GM20431 (cell line): ENCODE results near the gene INTS11.

Source experiments
- in situ Hi-C: fragments of 300-500 bp; cut with MseI, MboI; formaldehyde crosslinking; loops from one replicate; pipeline ENCODE4 v1.15.0; 2020; ENCODE audit warnings: low sequenced_read_pairs; ENCODE audit not compliant: unreplicated experiment

INTS11 gene

GRCh38 chr1:1332031-1332755 is 7.7 kb upstream of the INTS11 start:
- in situ Hi-C loops, result no loop called here

- in situ Hi-C loops, result no loop called here
Observed at GRCh38 chr1:1331068-1331965, 6.9 kb upstream of the INTS11 start, which contains the start of gene TAS1R3. TSS of gene TAS1R3 (plus strand) at chr1:1331280. CDS start at chr1:1331346, 66 bp downstream.

DNA sequence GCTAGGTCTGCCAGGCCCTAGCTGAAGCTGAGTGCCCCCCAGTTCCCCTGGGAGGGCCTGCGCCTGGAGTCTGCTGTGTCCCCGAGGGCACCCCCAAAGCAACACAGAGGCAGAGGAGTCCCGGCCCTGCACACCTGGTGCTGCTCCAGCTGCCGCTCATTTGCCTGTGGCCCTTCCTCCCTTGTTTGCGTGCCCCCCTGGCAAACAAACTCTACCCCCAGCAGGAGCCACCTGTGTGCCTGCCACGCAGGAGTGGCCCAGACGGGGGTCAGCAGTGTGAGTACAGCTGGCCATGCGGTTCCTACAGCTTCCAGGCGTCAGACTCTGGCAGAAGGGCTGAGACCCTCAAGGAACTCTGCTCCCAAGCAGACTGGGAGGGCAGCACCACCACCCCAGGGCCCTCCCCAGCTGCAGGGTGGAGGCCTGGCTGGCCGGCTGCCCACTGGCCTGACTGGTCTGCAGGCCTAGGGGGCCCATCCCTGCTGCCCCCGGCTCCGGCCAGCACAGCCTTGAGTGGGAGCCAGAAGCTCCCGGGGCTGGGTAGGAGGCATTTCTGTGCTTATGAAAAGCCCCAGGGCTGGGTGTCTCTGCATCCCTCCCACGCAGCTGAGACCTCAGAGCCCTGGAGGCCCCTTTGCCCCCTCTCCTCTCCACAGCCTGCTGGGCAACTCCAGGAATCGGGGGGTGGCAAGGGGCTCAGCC is 6.1 kb upstream of the INTS11 start:
- in situ Hi-C loops, result no loop called here

DNA sequence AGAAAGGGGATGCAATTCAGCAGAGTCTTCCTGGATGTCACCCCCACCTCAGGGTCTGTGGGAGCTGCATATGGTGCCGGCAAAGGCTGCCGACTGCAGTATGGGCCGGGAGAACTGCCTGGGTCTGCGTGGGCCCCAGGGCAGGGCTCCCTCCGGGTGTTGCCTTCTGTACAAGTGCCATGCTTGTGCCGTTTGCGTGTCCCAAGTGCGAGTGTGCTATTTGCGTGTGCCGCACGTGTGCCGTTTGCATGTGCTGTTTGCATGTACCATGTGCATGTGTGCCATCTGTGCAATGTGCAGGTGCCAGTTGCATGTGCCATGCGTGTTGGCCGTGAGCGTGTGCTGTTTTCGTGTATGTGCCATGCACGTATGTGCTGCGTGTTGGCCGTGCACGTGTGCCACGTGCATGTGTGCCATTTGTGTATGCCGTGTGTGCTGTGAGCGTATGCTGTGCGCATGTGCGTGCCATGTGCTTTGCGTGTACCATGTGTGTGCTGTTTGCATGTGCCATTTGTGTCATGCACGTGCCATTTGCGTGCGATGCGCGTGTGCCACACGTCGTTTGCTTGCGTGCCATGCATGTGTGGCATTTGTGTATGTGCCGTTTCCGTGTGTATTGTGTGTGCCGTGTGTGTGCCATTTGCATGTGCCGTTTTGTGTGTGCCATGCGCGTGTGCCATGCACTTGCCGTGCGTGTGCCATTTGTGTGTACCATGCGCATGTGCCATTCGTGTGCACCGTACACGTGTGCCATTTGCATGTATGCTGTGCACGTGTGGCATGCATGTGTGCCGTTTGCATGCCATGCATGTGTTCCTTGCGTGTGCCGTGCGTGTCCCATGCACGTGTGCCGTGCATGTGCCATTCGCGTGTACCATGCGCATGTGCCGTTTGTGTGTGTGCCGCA is 5.1 kb upstream of the INTS11 start:
- in situ Hi-C loops, result no loop called here

DNA sequence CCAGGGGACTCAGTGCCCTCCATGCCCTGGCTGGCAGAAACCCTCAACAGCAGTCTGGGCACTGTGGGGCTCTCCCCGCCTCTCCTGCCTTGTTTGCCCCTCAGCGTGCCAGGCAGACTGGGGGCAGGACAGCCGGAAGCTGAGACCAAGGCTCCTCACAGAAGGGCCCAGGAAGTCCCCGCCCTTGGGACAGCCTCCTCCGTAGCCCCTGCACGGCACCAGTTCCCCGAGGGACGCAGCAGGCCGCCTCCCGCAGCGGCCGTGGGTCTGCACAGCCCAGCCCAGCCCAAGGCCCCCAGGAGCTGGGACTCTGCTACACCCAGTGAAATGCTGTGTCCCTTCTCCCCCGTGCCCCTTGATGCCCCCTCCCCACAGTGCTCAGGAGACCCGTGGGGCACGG is 3.8 kb upstream of the INTS11 start:
- in situ Hi-C loops, result no loop called here

DNA sequence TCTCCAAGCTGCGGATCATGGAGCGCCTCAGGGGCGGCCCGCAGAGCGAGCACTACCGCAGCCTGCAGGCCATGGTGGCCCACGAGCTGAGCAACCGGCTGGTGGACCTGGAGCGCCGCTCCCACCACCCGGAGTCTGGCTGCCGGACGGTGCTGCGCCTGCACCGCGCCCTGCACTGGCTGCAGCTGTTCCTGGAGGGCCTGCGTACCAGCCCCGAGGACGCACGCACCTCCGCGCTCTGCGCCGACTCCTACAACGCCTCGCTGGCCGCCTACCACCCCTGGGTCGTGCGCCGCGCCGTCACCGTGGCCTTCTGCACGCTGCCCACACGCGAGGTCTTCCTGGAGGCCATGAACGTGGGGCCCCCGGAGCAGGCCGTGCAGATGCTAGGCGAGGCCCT is 2.8 kb upstream of the INTS11 start:
- in situ Hi-C loops, result no loop called here

DNA sequence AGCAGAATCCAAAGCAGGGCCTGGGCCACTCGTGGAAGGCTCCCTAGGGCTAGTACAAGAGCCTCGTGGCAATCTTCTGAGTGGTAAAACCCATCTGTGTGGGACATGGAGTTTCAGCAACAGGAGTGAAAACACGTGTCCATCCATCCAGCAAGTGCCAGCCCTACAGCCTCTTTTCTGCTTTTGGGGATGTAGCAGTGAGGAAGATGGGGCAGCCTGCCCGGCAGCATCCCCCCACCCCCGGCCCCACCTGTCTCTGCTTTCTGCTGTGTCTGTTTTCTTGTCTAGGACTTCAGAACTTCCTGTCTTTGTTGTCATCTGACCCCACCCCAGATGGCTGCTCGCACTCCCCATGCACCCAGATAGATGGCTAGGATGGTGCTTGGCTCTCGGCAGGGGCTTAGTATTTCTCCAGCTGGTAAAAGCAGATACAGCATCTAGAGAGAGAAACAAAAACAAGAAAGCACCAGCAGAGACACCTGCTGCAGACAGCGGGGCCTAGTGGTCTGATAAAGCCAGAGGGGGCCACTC is 1.7 kb upstream of the INTS11 start:
- in situ Hi-C loops, result no loop called here

DNA sequence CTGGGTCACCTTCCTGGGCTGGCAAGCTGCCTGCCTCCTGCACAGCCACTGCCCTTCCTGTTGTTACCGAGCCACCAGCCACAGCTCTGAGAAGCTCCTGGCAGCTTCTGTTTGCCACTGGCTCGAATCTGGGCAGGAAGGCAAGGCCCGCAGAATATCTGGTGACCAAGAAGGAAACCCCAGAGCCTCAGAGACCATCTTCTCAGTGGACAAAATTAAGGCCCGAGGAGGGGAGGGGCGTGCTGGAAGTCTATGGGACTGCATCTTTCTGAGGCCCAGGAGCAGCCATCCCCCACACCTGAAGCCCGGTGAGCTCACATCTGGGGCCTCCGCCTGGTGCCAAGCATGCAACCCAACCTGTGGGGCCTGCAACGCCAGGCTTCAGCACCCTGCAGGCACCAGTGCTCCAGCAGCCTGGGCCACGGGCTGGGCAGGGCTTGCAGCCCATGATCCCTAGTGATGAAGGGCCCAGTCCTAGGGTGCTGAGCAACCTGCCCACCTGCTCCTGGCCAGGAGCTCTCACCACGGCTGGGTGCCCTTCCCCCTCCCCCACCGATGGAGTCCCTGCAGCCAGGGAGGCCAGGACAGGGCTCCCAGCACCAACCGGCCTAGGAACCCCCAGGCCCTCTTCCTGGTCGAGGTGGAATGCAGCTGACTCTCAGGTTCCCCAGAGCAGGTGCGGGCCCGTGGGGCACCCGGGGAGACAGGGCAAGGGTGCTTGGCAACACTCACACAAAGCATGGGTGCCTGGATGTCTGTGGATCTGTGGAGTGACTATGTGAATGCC is 1.0 kb upstream of the INTS11 start:
- in situ Hi-C loops, result no loop called here

DNA sequence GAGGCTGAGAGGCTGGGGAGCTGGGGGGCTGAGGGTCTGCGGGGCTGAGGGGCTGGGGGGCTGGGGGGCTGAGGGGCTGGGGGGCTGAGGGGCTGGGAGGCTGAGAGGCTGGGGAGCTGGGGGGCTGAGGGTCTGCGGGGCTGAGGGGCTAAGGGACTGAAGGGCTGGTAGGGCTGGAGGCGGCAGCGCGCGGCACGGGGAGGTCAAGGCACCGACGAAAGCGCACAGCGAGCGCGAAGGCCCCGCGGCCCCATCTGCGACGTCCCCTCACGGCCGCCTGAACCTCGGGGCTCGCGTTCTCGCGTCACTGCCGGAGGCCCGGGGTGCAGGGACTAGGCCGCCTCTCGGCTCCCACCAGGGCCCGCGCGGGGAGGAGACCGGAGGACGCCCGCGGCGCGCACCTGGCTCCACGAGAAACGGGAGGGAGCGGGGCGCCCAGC is 356 bp downstream of the INTS11 start:
- in situ Hi-C loops, result no loop called here

DNA sequence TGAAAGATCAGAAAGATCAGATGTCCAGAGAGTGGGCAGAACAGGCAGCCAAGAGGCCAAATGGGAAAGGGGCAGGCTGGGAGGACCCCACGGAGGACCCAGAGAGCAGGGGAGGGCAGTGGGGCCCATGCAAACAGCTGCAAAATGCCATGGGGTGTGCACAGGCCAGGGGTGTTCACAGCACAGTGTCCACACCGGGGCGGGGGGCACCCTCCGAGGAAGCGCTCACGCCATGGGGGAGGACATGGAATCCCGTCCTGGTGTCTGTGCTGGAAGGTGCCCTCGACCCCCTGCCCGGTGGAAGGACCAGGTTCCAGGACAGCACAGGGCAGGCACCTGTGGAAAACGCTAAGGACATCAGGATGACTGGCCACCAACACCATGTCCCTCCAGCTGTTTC is 1.5 kb downstream of the INTS11 start:
- in situ Hi-C loops, result no loop called here

GRCh38 chr1:1322418-1322817 is 2.0 kb downstream of the INTS11 start:
- in situ Hi-C loops, result no loop called here

GRCh38 chr1:1321477-1321876 is 3.0 kb downstream of the INTS11 start:
- in situ Hi-C loops, result no loop called here

DNA sequence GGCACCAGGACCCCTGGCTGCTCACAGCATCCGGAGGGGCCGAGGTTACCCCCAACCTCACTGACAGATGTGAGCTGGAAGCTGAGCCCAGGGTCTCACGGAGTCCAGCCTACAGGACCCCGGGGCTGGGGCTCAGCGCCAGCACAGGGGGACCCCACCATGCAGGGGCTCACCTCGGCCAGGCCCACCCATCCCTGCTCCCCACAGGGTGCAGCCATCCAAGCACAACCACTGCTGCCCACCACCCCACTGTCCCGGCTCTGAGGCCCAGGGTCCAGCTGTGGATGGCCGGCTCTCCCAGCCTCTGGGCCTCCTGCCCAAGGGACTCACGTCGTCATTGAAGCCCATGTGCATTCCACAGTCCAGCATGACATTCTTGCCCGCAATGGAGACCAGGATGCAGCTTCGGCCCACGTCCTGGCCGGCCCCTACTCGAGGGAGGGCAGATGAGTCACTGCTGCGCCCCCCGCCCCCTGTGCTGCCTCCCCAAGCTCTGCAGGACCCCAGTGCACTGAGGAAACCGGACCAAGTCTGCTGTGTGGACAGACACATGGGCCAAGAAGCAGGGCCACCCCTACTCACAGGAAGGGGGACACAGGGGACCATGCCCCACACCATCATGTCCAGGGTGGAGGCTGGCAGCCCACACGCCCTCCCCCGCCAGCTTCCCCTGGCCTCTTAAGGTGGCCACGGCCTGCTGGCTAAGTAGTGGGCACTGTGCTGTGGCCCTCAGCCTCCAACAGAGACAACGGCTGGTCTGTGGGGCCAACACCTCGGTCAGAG is 3.6 kb downstream of the INTS11 start:
- in situ Hi-C loops, result no loop called here

GRCh38 chr1:1319646-1319941 is 4.9 kb downstream of the INTS11 start:
- in situ Hi-C loops, result no loop called here

DNA sequence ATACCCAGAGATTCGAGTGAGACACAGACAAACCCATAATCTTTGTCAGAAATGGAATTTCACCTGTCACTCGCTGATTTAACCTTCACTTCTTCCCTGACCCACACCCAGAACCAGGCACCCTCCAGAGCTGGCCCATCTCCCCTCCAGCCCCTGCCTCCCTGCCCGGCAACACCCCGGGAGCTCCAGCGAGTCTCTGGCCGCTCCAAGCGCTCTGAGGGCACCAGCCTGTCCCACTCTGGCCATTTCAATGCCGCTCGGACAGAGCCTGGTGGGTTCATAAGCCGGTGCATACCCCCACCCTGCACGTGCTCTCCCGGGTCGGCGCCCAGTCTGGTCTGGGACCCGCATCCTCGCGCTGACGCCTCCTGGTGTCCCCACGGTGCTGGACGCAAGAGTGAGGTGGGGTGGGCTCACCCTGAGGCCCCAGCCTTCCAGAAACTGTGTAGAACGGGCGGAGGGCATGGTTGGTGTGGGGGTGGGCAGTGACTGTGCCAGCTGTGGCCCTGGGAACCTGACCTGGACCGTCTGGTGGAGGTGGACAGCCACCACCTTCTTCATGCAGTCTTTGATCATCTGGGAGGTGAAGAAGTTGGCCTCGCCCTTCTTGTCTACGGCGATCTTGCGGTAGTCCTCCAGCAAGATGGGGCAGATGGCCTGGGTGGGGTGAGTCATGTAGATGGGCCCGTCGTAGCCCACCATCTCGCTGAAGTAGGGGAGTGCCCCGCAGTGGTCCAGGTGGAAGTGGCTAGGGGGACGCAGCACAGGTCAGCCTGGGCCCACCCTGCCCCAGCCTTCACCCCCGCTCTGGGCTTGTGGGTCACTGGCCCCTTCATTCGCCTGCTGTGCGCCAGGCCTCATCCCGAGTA is 5.4 kb downstream of the INTS11 start:
- in situ Hi-C loops, result no loop called here

GRCh38 chr1:1318131-1318652 is 6.3 kb downstream of the INTS11 start:
- in situ Hi-C loops, result no loop called here

DNA sequence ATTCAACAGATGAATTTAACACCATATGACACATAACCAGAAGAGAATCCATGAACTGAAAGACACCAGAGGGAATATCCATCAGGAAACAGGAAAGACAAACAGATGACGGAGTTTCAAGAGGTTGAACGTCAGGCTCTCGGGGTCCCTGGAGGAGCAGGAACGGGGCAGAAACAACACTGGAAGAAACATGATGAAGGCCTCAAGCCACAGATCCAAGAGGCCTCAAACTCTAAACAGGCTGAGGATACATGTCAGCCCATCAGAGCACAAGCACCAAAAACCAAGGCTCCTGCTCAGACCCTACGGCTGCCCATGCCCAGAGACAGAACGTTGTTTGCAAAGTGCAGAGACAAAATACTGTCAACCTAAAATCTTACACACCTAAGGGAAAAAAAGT is 7.0 kb downstream of the INTS11 start:
- in situ Hi-C loops, result no loop called here
